ENCODE data around the gene C11orf58. TPM values are rescaled to one million over a fixed set of nuclear protein-coding genes. Genes with fewer than 3 reads are reported as not detected.

C11orf58 gene
- total RNA-seq, 1 donor from 2014 or later = 256 TPM

DNA sequence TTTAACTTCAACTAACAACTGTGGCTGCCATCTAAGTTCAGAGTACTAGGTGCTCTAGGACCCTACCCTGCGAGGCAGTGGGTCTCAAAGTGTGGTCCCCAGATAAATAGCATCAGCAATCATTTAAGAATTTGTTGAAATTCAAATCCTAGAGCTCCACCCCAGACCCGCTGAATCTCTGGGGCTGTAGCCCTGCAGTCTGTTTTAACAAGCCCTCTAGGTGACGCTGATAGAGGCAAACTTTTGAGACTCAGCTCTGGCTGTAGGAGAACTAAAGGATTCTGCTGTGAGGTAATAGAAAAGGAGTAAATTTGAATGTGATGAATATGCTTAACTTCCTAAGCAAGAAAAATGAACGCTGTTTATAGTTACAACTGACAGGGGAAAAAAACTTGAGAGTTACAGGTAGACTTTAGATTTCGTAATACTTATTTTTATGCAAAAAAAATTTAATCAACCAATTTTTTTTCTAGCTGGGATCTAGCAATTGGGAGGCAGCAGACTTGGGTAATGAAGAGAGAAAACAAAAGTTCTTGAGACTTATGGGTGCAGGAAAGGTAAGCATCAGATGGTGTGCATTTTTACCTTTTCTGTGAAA lies 5.8 kb downstream of the C11orf58 start:
- no peak overlapping the region for H3K4me3 ChIP-seq (ENCODE audit: low read depth, low read length)
- TF ChIP-seq, protein P1, sequence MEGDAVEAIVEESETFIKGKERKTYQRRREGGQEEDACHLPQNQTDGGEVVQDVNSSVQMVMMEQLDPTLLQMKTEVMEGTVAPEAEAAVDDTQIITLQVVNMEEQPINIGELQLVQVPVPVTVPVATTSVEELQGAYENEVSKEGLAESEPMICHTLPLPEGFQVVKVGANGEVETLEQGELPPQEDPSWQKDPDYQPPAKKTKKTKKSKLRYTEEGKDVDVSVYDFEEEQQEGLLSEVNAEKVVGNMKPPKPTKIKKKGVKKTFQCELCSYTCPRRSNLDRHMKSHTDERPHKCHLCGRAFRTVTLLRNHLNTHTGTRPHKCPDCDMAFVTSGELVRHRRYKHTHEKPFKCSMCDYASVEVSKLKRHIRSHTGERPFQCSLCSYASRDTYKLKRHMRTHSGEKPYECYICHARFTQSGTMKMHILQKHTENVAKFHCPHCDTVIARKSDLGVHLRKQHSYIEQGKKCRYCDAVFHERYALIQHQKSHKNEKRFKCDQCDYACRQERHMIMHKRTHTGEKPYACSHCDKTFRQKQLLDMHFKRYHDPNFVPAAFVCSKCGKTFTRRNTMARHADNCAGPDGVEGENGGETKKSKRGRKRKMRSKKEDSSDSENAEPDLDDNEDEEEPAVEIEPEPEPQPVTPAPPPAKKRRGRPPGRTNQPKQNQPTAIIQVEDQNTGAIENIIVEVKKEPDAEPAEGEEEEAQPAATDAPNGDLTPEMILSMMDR (IDR thresholded peaks at IDR 0.05; ENCODE audit: insufficient read depth, low read length, severe bottlenecking) = no peak
- H3K36me3 ChIP-seq (ENCODE audit: control insufficient read depth, insufficient read depth, low read length) = peaks cover 5% of the 10 kb centered on the region
- DNase-seq (ENCODE audit: low read depth) = no peak
- FAIRE-seq = no peak
- H3K27me3 ChIP-seq (ENCODE audit: control insufficient read depth, insufficient read depth, low read length) = no peaks in the 10 kb centered on the region

DNA sequence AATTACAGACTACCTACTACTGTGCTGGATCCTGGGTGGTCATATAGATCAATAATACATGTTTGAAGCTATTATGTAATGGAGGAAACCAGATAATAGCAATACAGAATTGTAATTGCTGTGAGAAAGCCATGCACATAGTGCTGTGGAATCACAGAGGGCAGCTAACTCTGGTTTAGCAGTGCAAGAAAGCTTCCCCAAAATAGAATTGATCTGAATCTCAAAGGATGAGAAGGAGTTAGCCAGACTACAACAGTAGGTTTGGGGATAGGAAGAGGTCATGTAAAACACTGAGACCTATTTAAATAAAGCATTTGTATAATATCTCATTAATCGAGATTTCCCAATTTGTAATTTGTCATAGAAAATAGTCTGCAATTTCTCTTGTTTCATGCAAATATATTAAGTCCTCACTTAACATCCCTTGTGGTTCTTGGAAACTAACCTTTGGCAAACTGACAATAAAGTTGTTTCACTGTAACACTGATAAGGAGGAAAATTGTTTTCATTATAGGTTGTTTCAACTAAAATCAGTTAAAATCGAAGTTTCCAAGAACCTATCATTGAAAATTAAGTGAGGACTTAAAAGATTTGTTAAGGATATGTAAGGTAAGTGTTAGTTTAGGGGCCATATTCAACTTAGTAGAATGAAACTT lies 7.6 kb downstream of the C11orf58 start:
- no peak for DNase-seq (ENCODE audit: low read depth)
- no peak for FAIRE-seq
- peaks cover 12% of the 10 kb centered on the region for H3K36me3 ChIP-seq (ENCODE audit: control insufficient read depth, insufficient read depth, low read length)
- no peak overlapping the region for H3K4me3 ChIP-seq (ENCODE audit: low read depth, low read length)
- TF ChIP-seq, protein P1 (IDR thresholded peaks at IDR 0.05; ENCODE audit: insufficient read depth, low read length, severe bottlenecking) = no peak
- H3K27me3 ChIP-seq (ENCODE audit: control insufficient read depth, insufficient read depth, low read length) = no peaks in the 10 kb centered on the region

DNA sequence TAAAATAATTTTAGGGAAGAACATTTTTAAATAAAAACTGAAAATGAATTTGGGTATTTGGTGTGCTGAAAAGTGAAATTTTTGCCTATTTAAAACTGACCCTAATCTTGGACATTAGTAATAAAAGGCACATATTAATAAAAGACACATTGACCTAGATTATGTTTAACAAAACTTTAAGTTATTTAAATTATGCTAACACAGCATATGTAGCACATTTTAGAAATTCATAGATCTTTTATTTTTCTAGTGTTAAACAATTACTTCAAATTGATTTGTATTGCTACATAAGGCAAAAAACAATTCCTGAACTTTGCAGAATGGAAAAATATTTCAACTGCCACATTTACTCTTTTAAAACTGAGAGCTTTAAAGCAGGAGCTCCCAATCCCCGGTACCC lies 10.6 kb downstream of the C11orf58 start:
- Histone ChIP-seq H3K4me3 (ENCODE audit: low read depth, low read length) (no peak overlapping the region), H3K27me3 (ENCODE audit: control insufficient read depth, insufficient read depth, low read length) (no peaks in the 10 kb centered on the region), H3K36me3 (ENCODE audit: control insufficient read depth, insufficient read depth, low read length) (peaks cover 14% of the 10 kb centered on the region)
- FAIRE-seq = no peak
- DNase-seq (ENCODE audit: low read depth) = no peak
- TF ChIP-seq, protein P1 (IDR thresholded peaks at IDR 0.05; ENCODE audit: insufficient read depth, low read length, severe bottlenecking) = no peak

DNA sequence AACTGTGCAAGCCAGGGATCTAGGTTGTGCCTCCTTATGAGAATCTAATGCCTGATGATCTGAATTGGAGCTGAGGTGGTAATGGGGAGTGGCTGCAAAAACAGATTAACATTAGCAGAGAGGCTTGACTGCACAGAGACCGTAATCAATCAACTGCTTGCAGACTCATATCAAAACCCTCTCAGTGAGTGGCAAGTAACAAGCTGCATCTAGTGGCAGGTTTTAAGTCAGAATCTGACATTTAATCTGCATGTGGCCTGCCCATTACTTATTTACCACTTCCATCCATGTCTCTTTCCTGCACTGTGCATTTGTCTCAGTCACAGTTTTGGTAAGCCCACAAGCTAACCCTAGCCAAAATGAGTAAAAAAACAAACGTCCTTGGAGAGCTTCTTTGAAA lies 11.2 kb downstream of the C11orf58 start:
- no peaks in the 10 kb centered on the region for H3K27me3 ChIP-seq (ENCODE audit: control insufficient read depth, insufficient read depth, low read length)
- DNase-seq (ENCODE audit: low read depth) (no peak), FAIRE-seq (no peak)
- no peak overlapping the region for H3K4me3 ChIP-seq (ENCODE audit: low read depth, low read length)
- peaks cover 14% of the 10 kb centered on the region for H3K36me3 ChIP-seq (ENCODE audit: control insufficient read depth, insufficient read depth, low read length)
- TF ChIP-seq, protein P1 (IDR thresholded peaks at IDR 0.05; ENCODE audit: insufficient read depth, low read length, severe bottlenecking) = no peak

DNA sequence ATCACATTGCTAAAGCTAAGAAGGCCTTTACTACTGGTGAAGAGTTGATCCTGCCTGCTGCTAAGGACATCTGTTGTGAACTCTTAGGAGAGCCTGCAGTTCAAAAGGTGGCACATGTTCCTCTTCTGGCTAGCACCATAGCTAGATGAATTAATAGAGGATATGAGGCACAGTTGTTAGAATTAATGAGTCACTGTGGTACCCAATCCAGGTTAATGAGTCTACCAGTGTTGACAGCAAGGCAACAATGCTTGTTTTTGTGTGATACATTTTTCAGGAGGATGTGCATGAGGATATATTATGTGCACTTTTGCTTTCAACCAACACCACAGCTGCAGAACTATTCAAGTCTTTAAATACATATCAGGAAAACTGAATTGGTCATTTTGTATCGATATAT lies 12.0 kb downstream of the C11orf58 start:
- Histone ChIP-seq H3K4me3 (ENCODE audit: low read depth, low read length) (no peak overlapping the region), H3K36me3 (ENCODE audit: control insufficient read depth, insufficient read depth, low read length) (peaks cover 14% of the 10 kb centered on the region), H3K27me3 (ENCODE audit: control insufficient read depth, insufficient read depth, low read length) (no peaks in the 10 kb centered on the region)
- TF ChIP-seq, protein P1 (IDR thresholded peaks at IDR 0.05; ENCODE audit: insufficient read depth, low read length, severe bottlenecking) = no peak
- FAIRE-seq (no peak), DNase-seq (ENCODE audit: low read depth) (peak; percentile 21)

All from bronchial epithelial cell (primary cell).